Astrocyte (in vitro differentiated cells and primary cell): ENCODE data around the gene TMSB10.

Experiments
- EZH2 ChIP-seq: IDR thresholded peaks from 2 replicates; pipeline ENCODE4 v1.6.1; 2012; ENCODE audit warnings: mild to moderate bottlenecking, low read length, inconsistent platforms; ENCODE audit not compliant: insufficient read depth
- TF ChIP-seq, protein P1 (sequence below): IDR thresholded peaks from 2 replicates; pipeline ENCODE4 v1.5.1; 2011; ENCODE audit warnings: low read depth, mild to moderate bottlenecking, inconsistent platforms, low read length, moderate library complexity; ENCODE audit not compliant: insufficient read depth

DNA sequence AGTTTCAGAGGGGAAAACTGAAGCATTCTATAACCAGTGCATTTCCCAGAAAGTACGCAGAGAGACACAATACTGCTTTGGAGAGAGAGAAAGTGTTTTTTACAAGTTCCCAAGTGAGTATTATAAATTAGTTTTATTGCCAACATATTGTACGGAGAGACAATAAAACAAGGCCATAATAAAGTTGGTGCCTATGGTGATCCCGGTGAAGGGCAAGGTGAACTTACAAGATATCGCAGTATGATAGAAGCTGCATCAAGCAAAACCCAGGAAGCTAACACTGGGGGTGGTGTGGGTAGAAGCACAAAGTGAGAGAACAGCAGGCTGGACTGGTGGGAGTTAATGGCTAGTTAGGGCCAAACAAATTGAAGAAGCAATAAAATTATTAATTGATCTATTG lies 7.5 kb downstream of the TMSB10 start:
- TF ChIP-seq, protein P1, sequence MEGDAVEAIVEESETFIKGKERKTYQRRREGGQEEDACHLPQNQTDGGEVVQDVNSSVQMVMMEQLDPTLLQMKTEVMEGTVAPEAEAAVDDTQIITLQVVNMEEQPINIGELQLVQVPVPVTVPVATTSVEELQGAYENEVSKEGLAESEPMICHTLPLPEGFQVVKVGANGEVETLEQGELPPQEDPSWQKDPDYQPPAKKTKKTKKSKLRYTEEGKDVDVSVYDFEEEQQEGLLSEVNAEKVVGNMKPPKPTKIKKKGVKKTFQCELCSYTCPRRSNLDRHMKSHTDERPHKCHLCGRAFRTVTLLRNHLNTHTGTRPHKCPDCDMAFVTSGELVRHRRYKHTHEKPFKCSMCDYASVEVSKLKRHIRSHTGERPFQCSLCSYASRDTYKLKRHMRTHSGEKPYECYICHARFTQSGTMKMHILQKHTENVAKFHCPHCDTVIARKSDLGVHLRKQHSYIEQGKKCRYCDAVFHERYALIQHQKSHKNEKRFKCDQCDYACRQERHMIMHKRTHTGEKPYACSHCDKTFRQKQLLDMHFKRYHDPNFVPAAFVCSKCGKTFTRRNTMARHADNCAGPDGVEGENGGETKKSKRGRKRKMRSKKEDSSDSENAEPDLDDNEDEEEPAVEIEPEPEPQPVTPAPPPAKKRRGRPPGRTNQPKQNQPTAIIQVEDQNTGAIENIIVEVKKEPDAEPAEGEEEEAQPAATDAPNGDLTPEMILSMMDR: no peak
- no peak for TF ChIP-seq EZH2
